ENCODE data around the gene CHMP5.
A peak's percentile ranks its signal among the peaks of the same experiment; 100 is the strongest.

The CHMP5 gene

GRCh38 chr9:33244137-33244784 lies 20.6 kb upstream of the CHMP5 start:
- no peak for DNase-seq (ENCODE audit: low spot score)

- DNase-seq (ENCODE audit: low spot score), result no peak
These were observed 19.5 kb upstream of the CHMP5 start for GRCh38 chr9:33245341-33245740.

DNA sequence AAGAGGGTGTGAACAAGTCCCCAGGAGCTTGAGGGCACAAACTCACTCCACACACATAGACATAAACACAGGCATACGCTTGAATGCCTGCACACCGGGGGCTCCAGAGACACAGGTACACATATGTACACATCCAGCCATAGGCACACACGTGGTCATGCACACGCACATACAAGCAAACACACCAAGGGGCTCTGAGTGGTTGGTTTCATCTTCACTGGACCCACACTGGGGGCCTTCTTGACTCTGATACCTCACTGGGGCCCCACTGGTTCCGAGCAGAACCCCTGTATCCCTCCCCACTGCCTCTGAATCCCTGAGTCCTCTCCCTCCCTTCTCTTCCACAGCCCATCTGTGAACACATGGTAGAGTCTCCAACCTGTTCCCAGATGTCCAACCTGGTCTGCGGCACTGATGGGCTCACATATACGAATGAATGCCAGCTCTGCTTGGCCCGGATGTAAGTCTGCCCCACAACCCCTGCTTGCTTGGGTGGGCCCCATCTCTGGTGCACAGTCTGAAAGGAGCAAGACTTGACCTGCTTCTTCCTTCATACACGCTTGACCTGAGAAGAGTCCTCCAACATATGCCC lies 18.5 kb upstream of the CHMP5 start:
- DNase-seq (ENCODE audit: low spot score), result no peak

GRCh38 chr9:33248606-33249005 lies 16.2 kb upstream of the CHMP5 start:
- DNase-seq (ENCODE audit: low spot score), result no peak

- DNase-seq (ENCODE audit: low spot score), result no peak
These were observed 15.7 kb upstream of the CHMP5 start for GRCh38 chr9:33249087-33249658.

GRCh38 chr9:33249983-33250382 lies 14.9 kb upstream of the CHMP5 start:
- DNase-seq (ENCODE audit: low spot score), result no peak

DNA sequence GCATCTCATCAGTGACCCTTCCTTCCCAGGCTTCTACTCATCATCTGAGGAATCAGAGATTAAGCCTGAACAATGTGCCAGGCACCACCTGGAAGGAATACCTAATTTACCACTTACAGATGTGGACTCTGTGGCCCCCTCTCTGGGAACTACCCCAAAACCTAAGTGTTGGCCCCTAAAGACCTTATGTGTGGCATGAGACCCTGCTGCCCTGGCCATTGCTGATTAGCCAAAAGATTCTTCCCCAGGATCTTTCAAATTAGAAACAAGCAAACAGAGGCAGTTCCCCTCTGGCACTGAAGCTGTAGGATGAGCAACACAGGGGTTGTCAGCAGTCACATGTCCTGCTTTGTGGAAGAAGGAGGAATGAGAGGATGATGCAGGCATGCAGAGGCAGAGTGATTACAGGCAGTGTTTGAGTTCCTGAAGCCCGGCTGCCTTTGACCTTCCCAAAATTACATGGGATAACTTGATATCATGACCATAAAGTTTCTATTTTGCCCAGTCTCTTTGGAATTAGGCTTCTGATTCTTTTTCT lies 14.3 kb upstream of the CHMP5 start:
- DNase-seq (ENCODE audit: low spot score), result no peak

- no peak for DNase-seq (ENCODE audit: low spot score)
These were observed 10.6 kb upstream of the CHMP5 start for GRCh38 chr9:33254211-33254610.

DNA sequence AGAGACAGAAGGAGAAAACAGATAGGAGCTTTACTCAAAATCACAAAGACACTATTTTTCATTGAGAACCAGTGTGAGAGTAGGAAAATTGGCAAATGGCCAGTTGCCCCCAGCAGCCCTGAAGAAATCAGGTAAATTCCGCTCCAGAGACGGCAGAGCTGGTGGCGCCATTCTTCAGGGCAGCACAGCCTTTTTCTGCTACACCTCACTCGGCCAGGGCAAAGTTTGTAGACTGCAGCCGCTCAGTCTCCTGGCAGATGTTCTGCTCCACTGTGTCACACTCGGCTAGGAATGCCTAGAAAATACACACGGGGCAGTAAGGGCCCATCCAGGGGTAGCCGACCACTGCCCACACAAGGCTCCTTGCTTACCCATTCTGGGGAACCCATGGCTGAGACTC lies 9.8 kb upstream of the CHMP5 start:
- DNase-seq (ENCODE audit: low spot score), result no peak

- DNase-seq (ENCODE audit: low spot score), result no peak
These were observed 9.4 kb upstream of the CHMP5 start for GRCh38 chr9:33255471-33255870.

DNA sequence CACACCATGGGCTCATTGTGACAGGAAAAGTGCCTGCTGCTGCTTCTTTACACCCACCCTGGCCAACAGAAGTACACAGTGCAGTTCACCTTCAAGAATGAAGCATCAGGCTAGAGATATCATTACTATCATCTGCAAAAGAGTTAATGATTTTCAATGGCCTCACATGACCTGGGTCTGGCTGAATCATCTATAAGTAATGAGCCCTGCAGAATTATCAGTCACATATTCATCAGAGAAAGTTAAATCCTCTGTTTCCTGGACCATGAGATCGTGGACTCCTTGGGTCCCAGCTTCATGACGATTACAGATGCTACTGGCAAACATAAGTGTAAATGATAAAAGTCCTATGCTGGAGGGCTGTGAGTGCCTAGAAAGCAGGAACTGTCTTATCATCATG lies 8.6 kb upstream of the CHMP5 start:
- no peak for DNase-seq (ENCODE audit: low spot score)

DNA sequence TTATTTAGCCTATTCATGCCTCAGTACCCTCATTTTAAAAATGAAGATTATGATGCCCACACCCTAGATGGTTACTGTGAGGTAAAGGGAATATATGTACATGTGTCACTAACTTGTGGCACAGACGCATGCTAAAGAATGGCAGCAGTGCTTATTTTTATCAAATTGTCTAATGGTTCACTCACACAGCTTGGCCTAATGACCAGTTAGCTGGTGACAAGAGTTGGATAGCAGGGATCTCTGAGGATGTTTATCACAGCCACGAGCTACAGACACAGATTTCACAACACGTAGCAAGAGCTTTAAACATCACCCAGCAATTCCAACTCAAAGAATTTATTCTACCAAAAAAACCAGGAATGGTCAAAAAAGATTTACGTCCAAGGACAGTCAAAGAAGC lies 7.6 kb upstream of the CHMP5 start:
- no peak for DNase-seq (ENCODE audit: low spot score)

DNA sequence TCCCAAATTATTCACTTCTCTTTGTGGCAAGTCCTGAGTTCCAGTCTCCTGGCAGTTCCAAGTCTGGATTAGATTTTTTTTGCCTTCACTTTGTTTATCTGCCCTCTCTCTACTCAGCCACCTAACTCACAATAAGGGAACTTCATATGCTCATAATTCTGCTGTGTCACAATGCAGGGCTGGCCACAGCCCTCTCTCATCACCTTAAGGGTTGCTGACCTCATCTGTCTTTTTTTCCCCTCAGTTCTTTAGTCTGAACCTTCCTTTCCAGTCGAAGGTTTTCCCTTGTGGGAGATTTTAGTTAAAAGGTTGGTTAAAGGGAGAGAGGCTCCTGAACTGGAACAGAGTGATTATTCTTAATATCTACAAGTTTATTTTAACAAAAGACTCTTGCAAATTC lies 4.5 kb upstream of the CHMP5 start:
- no peak for DNase-seq (ENCODE audit: low spot score)

DNA sequence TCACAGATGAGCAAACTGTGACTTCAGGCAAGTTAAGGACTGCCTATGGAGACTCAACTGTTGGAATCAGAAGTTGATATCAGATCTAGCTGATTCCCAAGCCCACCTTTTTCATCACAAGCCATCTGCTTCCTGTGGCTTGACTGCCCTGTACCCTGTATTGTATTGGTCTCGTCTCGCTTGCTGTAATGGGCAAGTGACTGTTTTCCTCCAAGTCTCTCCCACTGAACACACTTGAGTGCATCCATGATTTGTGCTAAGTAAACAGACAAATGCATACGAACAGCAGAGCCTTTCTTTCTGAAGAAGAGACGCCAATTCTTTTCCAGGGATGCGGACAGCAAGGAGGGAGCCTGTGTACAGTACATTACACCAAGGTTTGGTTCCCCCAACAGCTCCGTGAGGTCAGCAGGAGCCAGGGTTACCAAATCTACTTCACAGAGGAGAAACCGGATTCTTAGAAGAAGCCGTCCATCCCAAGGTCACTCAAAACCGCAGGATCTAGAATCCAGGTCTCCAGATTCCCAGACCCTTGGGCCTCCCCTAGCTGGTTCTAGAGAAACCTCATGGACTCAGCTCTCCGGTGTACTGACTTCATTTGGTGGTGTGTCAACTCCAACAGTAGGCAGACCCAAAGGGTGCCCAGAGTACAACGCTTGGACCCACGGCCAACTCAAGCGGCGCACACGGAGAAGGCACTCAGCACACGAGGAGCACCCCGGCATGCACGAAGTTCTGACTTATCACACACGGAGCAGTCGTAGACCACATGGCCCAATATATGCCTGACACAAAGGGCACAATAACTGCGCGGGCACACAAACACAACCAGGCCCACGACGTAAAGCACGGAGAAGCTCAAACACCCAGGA lies 1.5 kb upstream of the CHMP5 start:
- DNase-seq (ENCODE audit: low spot score), result no peak

GRCh38 chr9:33264003-33264472 lies 811 bp upstream of the CHMP5 start:
- no peak for DNase-seq (ENCODE audit: low spot score)

GRCh38 chr9:33265211-33265865 lies 489 bp downstream of the CHMP5 start:
- no peak for DNase-seq (ENCODE audit: low spot score)

- DNase-seq (ENCODE audit: low spot score), result no peak
These were observed 2.4 kb downstream of the CHMP5 start for GRCh38 chr9:33267151-33267767.

GRCh38 chr9:33270146-33270545 lies 5.3 kb downstream of the CHMP5 start:
- no peak for DNase-seq (ENCODE audit: low spot score)

DNA sequence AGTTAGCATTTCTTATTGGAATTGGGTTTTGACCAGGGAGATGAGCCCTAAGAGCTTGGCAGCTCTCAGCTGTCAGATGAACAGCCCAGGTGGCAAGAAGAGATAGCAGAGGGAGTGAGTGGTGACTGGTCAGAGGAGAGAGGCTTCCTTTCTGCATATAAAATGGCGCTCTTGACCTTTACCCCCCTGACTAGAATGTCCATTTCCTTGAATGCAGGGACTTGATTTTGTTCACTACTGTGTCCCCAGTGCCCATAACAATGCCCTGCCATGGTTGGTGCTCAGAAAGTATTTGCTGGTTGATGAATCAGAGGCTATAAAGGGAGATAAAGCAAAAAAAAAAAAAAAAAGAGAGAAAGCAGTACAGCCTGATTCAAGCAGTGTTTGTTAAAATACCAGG lies 7.2 kb downstream of the CHMP5 start:
- DNase-seq (ENCODE audit: low spot score), result peak; percentile 81

DNA sequence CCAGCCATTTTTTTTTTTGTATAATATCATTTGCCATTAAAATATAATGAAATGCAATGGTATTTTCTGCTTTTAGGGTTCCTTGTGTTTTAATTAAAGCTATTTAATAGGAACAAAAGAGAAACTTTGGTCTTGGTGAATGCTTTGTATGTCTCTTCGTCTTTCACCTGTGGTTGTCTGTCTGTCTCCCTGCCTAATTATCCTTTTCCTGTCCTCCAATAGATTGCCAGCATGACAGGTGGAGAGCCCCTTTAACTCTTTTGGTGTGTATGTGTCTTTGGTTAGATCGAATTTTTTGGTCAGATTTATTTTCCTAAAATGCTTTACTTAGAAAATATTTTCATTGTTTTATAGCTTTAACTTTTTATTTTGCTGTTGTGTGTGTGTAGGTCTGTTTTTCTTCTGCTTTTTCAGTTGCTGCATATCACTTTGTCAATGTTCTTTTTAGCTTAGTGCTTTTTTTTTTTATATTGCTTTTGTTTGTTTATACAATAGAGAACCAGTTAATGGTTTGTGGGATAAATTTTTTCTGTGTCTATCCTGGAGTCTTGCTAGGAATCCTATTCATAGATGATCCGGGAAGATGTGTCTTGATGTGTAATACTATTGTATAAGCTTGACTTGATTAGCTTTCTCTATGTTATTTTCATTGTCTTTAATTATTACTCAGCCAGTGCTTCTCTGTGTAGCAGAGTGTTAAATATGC lies 8.6 kb downstream of the CHMP5 start:
- DNase-seq (ENCODE audit: low spot score), result no peak

DNA sequence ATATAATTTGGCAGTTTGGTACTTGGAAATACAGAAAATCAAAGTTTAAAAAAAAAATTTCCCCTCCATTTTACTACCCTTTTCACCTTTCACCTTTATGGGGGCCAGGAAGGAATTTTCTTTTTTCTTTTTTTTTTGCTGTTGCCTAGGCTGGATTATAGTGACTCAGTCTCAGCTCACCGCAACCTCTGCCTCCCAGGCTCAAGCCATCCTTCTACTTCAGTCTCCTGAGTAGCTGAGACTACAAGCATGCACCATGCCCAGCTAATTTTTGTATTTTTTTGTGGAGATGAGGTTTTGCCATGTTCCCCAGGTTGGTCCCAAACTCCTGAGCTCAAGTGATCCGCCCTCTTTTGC lies 9.1 kb downstream of the CHMP5 start:
- DNase-seq (ENCODE audit: low spot score), result no peak

All from LoVo (cell line).